Retinal pigment epithelial cell (primary cell): Measurements from ENCODE around the gene ARRDC1.

Experiments
- DNase-seq: peaks from one replicate; pipeline ENCODE4 v3.0.0-alpha.2; 2010; ENCODE audit warnings: low read depth
- H3K4me3 ChIP-seq: 2 replicates; pipeline ENCODE4 v1.5.1; 2011; ENCODE audit warnings: mild to moderate bottlenecking, low read length, control low read depth, moderate library complexity
- TF ChIP-seq, protein P1 (sequence below): conservative IDR thresholded peaks from 2 replicates; pipeline ENCODE4 v1.5.1; 2011; ENCODE audit warnings: low read depth, low read length, control low read depth, inconsistent platforms

ARRDC1 gene

DNA sequence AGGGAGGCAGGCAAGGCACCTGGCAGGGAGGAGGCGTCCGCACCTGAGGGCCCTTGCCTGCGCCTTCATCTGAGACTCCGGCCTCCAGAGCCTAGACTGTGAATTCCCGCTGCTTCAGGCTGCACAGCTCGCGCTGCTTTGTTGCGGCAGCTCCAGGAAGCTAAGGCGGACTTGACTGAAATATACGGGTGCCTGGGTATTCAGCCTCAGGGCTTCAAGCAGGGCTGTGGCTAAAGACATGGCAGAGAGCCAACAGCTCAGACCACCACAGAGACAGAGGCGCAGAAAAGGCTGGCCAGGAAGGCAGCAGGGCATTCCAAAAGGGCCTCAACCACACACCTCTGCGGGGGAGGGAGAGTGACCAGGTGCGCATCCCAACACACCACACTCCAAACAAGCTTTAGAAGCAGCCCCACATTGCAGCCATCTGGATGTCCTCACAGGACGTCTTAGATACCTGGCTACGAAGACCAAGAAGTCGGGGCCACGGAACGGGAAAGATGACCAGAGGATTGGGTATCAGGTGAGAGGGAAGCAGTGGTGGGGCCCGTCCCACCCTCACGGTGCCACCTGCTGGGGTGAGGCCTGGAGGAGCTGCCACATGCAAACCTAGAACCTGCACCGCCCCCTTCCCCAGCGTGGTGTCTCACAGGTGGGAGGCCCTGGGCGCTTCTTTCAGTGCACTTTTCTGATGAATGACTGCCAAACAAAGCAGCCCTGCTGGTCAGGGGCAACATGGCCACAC, 25.1 kb upstream of the ARRDC1 start:
- H3K4me3 ChIP-seq: no peak overlapping the region
- no peak for DNase-seq
- TF ChIP-seq, protein P1, sequence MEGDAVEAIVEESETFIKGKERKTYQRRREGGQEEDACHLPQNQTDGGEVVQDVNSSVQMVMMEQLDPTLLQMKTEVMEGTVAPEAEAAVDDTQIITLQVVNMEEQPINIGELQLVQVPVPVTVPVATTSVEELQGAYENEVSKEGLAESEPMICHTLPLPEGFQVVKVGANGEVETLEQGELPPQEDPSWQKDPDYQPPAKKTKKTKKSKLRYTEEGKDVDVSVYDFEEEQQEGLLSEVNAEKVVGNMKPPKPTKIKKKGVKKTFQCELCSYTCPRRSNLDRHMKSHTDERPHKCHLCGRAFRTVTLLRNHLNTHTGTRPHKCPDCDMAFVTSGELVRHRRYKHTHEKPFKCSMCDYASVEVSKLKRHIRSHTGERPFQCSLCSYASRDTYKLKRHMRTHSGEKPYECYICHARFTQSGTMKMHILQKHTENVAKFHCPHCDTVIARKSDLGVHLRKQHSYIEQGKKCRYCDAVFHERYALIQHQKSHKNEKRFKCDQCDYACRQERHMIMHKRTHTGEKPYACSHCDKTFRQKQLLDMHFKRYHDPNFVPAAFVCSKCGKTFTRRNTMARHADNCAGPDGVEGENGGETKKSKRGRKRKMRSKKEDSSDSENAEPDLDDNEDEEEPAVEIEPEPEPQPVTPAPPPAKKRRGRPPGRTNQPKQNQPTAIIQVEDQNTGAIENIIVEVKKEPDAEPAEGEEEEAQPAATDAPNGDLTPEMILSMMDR: no peak

DNA sequence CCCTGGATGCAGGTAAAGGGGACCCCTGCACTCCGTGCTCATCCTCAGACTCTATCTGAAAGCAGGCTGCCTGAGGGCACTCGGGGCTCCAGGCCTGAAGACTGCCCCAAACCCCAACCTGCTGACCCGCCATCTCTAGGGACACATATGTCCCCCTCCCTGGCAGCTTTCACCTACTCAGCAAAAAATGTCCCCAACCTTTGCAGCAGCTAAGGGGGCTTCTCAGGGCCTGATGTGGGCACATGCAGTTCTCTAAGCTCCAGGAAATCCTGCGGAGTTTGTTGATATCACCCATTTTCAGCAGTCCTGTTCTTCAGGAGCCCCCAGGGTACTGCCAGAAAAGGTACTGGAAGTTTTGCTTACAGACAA, 24.5 kb upstream of the ARRDC1 start:
- no peak for DNase-seq
- no peak overlapping the region for H3K4me3 ChIP-seq
- TF ChIP-seq, protein P1: no peak

DNA sequence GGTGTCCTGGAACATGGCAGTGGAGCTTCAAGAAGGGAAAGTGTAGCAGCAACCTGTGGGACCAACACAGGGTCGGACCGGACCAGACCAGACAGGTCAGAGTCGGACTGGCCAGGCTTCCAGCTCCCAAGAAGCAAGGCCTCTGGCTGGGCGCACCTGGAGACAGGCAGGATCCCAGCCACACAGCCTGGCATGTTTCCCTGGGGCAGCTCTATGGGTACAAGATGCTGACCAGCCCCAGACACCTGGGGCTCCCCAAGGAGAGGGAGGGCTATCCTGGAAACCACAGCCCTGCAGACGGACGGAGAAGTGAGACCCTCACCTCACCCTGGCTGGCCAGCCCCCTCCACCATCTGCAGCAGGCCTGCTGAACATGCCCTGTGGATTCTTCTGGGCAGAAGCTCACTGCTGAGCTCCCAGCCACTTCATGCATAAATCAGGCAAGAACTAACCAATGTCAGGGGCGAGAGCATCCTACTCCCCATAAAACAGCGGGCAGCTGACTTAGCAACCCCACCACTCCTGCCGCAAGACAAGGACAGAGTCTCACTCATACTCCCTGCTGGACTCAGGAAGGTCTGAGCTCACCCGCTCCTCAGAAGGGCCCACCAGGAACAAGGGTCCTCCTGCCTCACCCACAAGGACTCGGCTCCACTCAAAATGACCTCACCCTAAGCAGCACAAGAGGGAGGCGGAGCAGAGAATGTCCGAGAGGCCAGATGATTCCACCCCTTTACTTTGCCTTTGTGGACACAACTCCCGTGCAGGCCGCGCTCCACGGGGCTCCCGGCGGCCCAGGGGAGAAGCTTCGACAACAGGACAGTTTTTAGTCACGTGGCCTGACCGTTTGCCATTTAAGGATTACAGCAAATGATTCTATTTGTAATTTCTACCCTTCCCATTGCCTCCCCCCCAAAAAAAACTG, 23.9 kb upstream of the ARRDC1 start:
- no peak overlapping the region for H3K4me3 ChIP-seq
- no peak for DNase-seq
- TF ChIP-seq, protein P1: no peak

DNA sequence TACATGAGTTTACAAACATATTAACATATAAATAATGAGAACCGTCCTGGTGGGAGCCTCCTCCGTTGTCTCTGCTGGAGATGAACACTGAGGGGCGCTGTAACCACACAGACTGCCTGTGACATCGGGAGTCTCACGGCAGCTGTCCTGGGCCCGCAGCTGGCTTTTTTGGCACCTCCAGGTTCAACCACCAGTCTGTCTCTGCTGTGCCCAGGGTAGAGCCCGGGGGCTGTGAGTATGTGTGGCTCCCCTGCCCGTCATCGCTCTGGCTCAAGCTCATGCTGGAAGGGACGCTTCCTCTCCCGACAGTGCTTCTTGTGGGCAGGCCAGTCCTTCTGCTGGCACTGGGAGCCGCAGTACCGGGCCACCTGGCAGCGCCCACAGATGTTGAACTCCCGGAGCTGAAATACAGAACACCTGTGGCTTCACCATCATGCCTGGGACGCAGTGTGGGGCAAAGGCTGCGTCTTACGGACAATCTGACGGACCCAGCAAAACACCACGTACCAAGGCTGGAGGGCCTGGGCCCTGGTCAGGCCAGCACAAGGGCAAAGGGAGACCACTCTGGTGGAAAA, 23.1 kb upstream of the ARRDC1 start:
- no peak overlapping the region for H3K4me3 ChIP-seq
- DNase-seq: no peak
- TF ChIP-seq, protein P1: peak; percentile 38

DNA sequence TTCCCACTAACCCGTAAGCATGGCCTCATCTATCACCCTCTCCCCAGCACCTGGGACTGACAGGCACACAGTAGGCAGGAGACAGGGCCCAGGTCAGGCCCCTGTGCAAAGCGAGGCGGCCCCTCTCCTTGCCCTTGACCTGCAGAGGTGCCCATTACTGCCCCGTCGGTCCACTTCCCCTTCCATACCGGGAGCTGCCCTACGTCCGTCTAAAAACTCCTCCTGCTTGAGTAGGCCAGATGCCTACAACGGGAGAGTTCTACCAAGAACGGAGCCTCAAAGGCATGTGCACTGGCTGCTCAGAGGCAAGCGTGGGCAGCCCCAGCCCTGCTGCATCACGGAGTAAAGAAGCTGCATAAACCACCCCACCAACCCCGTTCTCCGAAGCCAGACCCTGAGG, 22.1 kb upstream of the ARRDC1 start:
- TF ChIP-seq, protein P1: no peak
- no peak for DNase-seq
- H3K4me3 ChIP-seq: no peak overlapping the region

DNA sequence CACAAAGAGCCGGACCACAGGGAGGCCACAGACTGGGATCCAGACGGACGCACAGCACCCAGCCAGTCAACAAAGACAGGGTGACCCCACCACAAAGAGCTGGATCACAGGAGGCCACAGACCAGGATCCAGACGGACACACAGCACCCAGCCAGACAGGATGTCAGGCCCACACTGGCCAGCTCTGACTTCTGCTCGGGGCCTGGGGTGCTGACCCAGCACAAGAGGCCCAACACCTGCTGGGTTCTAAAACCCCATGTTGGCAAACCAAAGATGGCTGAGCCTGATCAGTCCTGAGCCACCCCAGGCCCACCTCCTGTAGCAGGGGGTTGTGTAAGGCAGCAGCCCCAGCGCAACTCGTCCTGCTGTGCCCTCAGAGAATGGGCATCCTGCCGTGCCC, 21.5 kb upstream of the ARRDC1 start:
- no peak for DNase-seq
- H3K4me3 ChIP-seq: no peak overlapping the region
- TF ChIP-seq, protein P1: no peak
